GM18873 (cell line): ENCODE measurements around the gene FIGLA.
"Not testable (repeated sequence)": the region's sequence is repeated elsewhere in the genome, so short reads cannot be mapped to it uniquely, and the experiment has no call there.

Source experiments
- ATAC-seq: cut with Tn5 transposase; IDR thresholded peaks from one replicate; pipeline ENCODE4 v1.9.1; 2021; ENCODE audit warnings: mild to moderate bottlenecking, moderate library complexity, moderate number of reproducible peaks; ENCODE audit not compliant: unreplicated experiment, low FRiP score

FIGLA gene

DNA sequence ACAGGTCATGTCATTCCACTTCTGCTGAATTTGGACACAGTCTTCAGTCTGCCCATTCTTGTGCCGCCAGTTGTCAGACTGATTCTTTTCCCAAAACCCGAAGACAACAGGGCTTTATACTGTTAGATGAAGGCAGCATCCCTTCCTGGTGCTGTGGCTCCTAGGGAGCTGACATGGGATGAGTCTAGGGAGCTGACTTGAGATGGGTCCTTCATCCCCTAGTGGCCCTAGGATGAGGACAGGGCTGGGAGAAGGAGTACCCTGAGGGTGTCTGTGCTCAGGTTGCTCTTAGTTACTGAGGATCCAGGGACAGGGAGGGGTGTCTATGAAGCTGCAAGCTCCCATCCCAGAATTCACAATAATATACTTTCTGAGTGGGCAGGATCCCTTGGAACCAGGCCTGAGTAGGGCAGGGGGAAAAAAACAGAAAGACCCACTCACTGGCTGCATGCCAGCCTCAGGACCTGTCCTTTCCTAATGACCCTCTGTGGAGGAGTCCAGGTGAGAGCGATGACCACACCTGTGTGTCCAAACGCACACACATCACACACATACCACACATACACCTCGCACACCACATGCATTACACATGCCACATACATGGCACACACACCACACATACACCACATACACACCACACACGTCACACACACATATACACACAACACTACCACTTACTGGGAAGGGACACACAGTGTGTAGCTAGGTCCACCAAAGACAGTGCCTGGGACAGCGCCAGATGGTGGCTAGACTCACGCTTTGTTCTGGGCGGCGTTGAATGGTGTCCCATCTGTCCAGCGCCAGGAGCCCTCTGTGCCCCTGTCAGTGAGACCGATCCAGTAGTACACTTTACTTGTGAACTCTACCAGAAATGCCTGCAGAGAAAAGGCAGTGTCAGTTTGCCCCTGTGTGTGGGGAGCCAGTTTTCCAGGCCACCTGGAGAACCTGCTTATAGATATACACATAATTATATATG lies 18.8 kb upstream of the FIGLA start:
- ATAC-seq, result no peak

DNA sequence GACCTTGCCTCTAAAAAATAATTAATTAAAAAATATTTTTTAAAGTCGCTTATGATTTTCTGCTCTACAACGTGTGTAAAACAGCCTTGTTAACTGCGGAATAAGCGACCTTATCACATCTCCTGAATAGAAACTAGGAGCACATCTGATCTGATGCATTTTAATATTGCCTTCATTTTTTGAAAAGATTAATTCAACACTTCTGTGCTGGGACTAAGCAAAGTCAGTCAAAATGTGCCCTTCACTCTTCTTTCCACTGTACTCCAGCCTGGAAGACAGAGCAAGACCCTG lies 17.3 kb upstream of the FIGLA start:
- no peak for ATAC-seq

DNA sequence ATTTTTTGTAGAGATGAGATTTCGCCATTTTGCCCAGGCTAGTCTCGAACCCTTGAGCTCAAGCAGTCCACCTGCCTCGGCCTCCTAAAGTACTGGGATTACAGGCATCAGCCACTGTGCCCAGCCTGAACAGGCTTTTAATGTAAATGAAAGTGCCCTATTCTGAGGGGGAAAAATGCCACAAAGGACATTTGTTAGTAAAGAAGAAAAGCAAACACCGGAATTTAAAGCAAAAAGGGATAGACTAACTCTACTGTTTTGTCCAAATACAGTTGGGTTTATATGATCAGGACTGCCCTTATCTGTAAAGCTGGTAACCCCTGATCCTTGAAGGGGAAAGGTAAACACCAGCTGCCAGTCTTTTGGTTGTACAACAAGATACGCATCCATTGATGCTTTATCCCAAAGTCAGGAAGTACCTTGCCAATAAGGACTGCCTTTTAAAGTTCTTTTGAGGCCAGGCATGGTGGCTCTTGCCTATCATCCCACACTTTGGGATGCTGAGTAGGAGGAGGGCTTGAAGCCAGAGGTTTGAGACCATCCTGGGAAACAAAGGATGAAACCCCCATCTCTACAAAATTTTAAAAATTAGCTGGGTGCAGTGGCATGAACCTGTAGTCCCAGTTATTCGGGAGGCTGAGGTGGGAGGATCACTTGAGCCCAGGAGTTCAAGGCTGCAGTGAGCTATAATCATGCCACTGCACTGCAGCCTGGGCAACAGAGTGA lies 16.8 kb upstream of the FIGLA start:
- no peak for ATAC-seq

DNA sequence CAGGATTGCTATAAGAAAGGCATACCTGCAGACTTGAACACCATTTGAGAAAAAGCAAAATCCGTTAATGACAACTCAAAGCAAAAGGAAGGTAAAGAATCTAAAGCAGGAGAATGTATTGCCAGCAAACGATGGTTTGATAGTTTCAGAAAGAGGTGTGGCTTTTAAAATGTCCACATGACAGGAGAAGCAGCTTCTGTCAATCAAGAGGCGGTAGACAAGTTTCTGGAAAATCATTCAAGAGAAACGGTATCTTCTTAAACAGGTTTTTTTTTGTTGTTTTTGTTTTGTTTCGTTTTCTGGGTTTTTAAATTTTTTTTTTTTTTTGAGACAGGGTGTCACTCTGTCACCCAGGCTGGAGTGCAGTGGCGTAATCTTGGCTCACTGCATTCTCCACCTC lies 16.2 kb upstream of the FIGLA start:
- ATAC-seq, result no peak

DNA sequence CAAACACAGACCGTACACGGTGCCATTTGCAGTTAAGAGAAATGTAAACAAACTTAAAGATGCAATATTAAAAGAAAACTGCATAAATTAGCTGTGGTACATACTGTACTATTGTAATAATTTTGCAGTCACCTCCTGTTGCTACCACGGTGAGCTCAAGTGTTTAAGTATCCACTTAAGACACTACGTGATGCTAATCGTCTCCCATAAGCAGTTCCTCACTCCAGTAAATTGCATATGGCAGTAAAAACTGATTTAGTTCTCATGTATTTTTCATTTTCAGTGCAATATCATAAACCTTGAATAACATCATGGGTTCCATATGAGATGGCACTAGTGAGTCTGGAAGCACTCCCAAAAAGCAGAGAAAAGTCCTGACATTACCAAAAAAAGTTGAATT lies 15.6 kb upstream of the FIGLA start:
- no peak for ATAC-seq

DNA sequence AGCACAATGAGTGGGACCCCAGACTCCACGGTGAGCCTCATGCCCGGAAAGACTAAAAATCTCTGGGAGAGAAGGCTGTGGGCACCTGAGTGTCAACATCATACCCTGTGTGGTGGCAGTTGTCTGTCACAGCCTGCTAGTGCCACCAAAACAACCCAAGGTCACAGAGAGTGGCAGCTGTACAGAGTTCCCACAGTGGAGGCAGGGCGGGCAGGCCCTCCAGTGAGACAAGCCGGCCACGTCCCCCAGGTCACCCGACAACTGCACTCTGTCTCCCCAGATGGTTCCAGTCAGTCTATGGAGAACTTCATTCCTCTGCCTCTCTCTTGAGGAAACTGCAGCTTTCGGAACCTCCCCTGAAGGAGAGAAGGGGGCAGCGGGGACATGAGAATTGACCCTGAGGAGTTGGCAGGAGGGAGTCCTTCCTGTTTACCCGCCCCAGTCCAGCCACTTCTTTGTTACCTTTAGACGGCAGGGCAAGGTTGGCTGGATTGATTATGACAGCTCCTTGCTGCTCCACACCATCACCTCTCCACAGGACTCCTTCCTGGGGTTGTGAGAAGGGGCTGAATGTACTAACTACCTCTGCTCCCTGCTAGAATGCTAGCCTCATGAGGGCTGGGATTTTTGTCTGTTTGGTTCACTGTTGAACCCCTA lies 11.3 kb upstream of the FIGLA start:
- ATAC-seq, result no peak

DNA sequence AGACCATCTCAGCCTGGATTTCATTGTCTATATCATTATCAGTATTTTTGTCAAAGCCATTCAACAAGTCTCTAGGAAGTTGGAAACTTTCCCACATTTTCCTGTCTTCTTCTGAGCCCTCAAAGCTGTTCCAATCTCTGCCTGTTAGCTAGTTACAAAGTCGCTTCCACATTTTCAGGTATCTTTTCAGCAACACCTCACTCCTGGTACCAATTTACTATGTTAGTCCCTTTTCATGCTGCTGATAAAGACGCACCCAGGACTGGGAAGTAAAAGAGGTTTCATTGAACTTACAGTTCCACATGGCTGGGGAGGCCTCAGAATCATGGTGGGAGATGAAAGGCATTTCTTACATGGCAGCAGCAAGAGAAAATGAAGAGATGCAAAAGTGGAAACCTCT lies 9.3 kb upstream of the FIGLA start:
- ATAC-seq, result no peak

DNA sequence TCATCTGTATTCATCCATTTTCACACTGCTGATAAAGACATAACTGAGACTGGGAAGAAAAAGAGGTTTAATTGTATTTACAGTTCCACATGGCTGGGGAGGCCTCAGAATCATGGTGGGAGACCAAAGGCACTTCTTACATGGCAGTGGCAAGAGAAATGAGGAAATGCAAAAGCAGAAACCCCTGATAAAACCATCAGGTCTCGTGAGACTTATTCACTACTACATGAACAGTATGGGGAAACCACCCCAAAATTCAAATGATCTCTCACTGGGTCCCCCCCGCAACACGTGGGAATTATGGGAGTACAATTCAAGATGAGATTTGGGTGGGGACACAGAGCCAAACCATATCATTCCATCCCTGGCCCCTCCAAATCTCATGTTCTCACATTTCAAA lies 7.6 kb upstream of the FIGLA start:
- ATAC-seq, result not testable (repeated sequence)

DNA sequence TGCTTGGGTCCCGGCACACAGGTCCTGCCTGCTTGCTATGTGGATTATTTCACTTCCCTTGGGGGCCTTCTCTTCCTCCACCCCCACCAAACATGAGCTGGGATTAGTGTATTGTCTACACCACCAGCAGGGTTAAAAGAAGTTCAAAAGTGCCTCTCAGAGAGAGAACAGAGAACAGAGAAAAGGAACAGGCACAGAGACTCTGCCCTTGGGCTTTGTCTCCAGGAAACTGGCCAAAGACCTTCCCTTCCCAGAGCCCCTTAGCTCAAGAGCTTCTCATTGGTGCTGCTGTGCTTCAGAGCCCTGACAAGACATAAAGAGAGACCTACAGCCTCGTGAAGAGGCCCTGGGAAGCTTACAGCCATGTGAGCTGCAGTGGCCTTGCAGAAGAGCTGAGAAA lies 7.1 kb upstream of the FIGLA start:
- ATAC-seq, result no peak

DNA sequence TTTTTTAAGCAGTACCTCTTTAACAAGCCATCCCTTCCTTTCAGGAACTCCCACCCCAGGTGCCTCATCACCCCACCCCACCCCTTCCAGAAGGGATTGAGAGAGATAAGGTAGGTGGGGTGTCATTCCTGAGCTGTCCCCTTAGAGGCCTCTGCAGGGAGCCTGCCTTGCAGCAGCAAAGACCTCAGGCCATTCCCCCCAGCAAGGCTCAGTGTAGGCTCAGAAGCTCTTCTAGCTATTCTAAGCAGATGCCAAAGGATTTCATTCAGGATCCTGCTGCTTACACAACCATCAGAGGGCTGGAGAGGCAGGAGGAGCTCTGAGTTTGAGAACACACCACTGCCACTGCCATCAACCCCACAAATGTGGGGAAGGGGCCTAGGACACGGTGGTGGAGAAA lies 5.8 kb upstream of the FIGLA start:
- ATAC-seq, result no peak

DNA sequence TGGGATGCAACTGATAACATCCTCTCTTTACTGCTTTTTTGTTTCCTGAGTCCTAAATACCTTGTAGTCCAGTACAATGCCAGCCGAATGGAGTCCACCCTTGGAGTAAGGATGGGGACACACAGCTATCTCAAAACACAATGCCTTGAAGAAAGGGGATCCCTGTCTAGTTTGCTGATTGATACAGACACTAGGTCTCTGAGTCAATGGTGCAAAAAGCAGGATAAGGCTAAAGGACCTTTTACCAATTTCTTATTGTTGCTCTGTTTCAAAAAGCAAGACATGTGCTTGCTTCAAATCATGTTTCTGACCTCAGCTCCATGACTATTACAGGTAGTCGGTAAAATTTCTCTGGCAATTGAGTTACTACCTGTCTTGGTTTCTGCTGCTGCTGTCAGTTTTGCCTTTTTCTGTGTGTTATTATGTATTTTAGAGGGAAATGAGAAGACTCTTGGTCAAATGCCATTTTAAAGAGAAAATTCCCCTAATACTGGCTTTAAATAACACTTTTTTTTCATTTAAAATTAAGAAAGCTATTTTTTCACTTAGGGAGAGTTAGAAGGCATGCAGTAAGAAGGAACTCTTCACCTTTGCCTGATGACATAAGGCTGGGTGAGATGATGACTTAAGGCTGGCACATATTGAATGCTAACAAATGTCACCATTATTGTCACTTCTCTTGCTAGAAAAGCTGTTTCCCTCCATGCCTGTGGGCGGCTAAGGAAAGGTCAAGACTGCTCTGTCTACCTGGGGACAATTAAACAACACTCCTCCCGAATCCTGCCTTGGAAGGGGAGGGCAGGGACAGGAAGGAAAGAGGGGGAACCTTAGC lies 4.9 kb upstream of the FIGLA start:
- ATAC-seq, result no peak

DNA sequence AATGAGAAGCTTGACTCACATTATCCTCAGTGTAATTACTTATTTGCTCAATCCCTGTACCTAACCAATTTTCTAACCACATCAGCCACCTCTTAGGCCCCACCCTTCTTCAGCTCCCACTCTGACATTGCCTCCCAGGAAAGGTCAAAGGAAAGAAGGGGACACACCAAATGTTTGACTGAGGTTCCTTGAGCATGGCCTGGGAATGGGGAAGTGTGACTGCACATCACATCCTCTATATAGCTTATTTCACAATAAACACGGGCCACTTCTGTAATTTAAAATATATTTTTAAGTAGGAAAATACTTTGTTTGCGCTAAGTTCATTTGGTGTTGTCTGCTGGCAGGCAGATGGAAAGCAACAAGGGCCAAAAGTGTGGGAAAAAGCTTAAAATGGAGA lies 3.0 kb upstream of the FIGLA start:
- no peak for ATAC-seq

DNA sequence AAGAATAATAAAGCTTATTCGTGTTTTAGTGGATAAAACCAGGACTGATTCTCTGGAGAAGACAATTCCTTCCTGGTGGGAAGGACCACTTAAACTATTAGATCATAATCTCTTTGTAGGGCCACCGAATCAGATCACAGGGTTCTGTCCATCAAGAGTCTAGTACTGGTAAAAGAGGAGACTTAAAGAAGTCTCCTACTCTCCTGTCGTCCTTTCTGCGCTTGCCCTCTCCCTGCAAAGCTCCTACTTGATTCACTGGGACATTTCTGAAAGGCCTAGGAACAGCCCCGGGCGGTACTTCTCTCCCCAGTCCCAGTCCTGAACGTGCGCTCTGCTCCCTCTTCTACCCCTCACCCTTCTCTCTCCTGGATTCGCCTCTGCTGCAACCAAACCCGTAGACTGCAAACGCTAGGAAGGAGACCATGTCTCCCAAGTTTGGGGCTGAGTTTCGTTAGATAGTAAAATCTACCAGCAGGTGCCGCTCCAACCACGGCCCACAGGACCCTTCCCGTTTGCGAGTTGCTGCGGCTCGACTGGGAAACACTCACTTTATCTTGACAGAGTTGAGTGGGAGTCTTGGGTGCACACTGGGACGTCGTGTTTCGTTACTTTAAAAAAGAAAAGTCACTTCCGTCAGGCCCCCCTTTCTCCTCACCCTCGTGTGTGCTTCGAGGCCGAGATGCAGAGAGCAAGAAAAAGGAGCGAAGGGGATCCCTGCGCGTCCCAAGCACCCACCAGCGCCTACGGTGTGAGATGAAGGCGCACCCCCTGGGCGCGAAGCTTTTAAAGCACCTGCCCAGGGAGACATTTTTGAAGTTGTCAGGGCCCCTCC lies 923 bp downstream of the FIGLA start:
- no peak for ATAC-seq

DNA sequence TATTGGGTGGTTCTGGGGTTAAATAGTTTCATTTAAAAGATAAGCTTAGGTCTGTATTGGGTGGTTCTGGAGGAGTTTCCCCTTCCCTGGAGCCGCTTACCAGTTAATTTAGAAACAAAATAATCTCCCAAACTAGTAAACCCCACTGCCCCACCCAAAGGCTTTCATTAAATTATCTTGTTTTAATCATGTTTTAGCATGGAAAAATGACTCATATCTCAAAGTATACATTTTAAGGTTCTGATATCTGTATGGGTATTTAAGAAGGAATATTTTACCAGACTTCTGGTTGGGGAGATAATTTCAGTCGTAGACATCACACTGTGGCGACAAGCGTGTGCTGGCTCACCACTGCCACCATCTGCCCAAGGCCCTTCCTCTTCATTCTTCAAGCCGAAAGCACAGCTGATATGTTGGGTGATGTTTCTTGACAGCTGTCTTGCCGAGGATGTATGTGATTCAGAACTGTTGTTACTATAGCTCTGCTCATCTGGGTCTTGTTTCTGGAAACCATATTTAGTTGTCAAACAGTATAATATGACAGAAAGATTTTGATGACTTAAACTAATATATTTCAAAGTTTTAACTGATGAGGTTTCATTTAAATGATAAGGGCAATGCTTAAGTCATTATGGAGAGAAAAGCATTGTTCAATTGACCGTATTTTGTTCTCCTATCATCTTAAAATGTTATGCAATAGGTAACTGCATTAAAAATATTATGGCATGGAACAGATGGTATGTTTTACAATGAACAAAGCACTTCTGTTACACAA lies 5.1 kb downstream of the FIGLA start:
- no peak for ATAC-seq

DNA sequence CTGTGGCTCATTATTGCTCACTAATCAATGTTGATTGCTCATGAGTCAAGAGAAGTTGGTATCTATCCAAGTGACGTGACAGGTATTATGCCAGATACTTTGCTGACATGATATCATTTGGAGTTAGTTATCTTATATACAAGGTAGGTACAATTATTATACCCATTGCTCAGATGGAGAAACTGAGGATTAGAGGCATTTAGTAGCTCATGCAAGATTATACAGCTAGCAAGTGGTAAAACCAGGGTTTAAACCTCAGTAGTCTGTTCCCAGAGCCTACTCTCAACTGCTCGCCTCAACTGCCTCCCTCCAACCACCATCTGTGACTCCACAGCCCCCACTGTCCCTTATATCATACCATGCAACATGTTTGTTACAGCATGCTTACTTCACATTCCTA lies 6.1 kb downstream of the FIGLA start:
- ATAC-seq, result no peak

DNA sequence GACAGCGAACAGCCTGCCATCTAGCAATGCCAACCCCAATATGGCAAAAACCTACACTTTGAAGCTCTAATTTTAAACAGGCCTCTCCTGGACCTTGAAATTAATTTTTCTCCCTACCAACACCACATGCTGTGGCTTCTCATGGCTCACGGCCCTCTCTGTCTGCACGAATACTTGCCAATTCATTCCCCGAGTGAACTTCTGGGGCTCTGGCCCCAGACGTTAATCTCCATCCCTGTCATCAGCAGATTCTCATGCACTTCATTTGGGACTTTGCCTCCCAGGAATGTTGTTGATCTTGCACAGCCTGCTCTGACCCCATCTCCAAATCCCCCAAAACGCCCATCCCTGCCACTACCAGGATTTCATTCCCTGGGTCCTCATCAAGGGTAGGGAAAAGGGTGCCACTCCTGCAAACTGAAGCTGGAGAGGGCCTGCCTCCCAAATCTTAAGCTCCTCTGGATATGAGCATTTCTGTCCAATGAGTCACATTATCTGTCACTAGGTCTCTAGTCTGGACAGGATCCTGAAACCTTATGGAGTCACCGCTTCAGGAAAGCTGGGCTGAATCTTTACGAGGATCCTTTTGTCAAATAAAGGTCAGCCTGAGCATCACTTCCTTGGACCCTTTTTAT lies 10.4 kb downstream of the FIGLA start:
- ATAC-seq, result no peak

DNA sequence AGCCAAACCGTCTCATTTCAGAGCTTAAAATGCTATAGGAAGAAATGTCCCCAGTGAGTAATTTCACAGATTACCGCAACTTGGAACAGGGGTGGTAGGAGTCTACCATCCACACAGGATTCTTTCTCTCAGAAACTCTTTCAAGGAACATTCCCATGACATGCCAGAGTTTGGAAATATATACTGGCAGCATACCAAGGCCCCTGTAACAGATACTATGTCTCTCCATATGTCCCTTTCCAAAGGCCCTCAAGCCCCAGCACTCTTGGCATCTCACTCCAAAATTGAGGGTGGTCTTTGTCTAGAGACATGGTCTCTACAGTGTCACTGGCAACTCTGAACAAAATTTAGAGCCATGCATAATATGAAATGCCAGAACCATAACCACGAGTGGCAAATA lies 11.0 kb downstream of the FIGLA start:
- no peak for ATAC-seq

DNA sequence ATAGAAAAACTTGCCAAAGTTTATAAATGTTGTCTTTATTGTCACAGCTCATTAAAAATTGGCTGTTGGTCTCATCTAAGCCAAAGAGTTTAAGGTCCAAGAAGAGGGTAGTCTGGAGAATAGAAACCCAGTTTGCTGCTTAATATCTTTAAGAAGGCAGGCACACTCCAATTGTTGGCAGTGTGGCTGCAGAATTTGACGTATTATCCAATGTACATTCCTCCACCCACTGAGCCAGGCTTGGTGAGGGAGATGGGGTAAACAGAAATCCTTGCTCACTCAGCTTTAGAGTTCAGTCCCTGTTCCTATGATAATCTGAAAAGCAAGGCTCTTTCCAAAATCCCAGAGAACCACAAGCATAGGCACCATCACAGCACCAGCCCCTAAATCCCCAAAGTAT lies 11.8 kb downstream of the FIGLA start:
- ATAC-seq, result no peak

DNA sequence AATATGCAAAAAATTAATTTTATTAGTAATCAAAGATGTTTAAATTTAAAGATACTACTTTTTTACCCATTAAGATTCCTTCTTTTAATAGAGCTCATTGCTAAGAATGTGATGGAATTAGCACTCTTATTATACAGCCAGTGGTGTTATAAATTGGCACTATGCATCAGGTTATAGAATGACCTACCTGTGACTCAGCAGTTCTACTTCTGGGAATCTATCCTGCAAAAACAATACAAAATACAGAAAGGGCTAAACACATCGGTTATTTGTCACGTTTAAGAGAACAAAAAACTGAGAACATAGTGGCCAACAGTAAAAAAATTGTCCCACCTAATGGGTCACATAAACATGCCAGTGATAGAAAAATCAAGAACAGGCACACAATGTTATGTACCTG lies 13.0 kb downstream of the FIGLA start:
- ATAC-seq, result no peak
